HG03159 (cell line): ENCODE data around the gene NEFH.

Source experiments
- ATAC-seq: cut with Tn5 transposase; IDR thresholded peaks from one replicate; pipeline ENCODE4 v1.9.1; 2021; ENCODE audit warnings: mild to moderate bottlenecking, moderate library complexity; ENCODE audit not compliant: unreplicated experiment

NEFH gene

GRCh38 chr22:29459773-29460172, 20.2 kb upstream of the NEFH start:
- ATAC-seq: no peak

GRCh38 chr22:29461263-29461662, 18.8 kb upstream of the NEFH start:
- ATAC-seq: no peak

GRCh38 chr22:29463629-29464028, 16.4 kb upstream of the NEFH start:
- no peak for ATAC-seq

GRCh38 chr22:29464581-29464980, 15.4 kb upstream of the NEFH start:
- ATAC-seq: no peak

- ATAC-seq: no peak
Measured at GRCh38 chr22:29469755-29470154, 10.3 kb upstream of the NEFH start.

GRCh38 chr22:29470159-29470855, 9.7 kb upstream of the NEFH start:
- no peak for ATAC-seq

- ATAC-seq: no peak
Measured at GRCh38 chr22:29473001-29473400, 7.0 kb upstream of the NEFH start.

GRCh38 chr22:29475550-29475949, 4.5 kb upstream of the NEFH start:
- ATAC-seq: no peak

GRCh38 chr22:29476116-29476515, 3.9 kb upstream of the NEFH start:
- ATAC-seq: no peak

- ATAC-seq: no peak
Measured at GRCh38 chr22:29477723-29478318, 2.2 kb upstream of the NEFH start.

GRCh38 chr22:29478326-29479276, 1.4 kb upstream of the NEFH start:
- ATAC-seq: no peak

GRCh38 chr22:29480262-29480511, 169 bp downstream of the NEFH start:
- no peak for ATAC-seq

- no peak for ATAC-seq
Measured at GRCh38 chr22:29480512-29481264, 670 bp downstream of the NEFH start.

- no peak for ATAC-seq
Measured at GRCh38 chr22:29481265-29482000, 1.4 kb downstream of the NEFH start.

GRCh38 chr22:29482253-29482652, 2.2 kb downstream of the NEFH start:
- ATAC-seq: no peak

- no peak for ATAC-seq
Measured at GRCh38 chr22:29482726-29483125, 2.7 kb downstream of the NEFH start.

GRCh38 chr22:29483254-29483653, 3.2 kb downstream of the NEFH start:
- no peak for ATAC-seq

GRCh38 chr22:29484642-29485041, 4.6 kb downstream of the NEFH start:
- no peak for ATAC-seq

GRCh38 chr22:29485448-29485847, 5.4 kb downstream of the NEFH start:
- ATAC-seq: no peak

- no peak for ATAC-seq
Measured at GRCh38 chr22:29487426-29487986, 7.5 kb downstream of the NEFH start.
